Measurements from ENCODE around the gene HOXB7. TPM values are rescaled to one million over a fixed set of nuclear protein-coding genes. Genes with fewer than 3 reads are reported as not detected.
A peak's percentile ranks its signal among the peaks of the same experiment; 100 is the strongest.

The HOXB7 gene
- total RNA-seq, 1 donor from 2014 or later: 0.16 TPM

DNA sequence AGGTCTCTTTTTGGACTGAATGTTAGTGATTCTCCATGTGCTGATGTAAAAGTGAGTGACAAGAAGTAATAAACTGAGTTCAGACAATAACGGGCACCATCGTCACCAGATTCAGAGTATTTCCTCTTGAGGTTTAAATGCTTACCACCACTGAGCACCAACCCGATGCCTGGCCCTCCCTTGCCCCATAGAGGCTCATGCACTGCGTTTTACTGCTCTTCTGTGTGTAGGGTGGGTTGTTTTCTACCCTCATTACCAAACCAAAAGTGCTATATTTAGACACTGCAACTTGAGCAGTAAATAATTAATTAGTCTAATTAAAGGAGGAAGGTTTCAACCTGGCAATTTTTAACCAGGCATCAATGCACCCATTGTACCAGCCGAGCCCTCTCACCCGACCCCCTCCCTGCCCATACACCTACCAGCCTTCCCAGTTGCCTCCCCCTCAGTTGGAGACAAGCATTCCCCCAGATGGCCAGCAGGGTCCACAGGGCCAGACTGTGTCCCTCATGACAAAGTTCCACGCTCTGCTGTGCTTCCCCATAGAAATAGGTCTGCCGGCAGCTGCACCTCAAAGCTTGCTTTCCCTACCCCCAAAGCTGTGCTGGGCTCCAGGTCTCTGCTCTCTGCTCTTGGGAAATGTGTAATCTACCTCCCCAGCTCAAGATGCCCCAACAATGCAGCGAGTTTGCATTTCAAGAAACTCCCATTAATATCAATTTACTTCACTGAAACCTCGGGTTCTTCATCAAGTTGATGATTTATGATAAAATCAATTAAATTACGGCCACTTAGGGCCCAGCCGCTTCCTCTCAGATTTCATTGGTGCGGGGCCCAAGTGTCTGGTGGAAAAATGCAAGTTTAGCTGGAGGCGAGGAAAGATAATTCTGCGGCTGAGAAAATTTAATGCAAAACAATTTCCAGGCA, 48.7 kb downstream of the HOXB7 start:
- peaks cover 99% of the 10 kb centered on the region for H3K27me3 ChIP-seq (ENCODE audit: low read depth)
- intact Hi-C loops (cut with micrococcal nuclease): no loop called here

DNA sequence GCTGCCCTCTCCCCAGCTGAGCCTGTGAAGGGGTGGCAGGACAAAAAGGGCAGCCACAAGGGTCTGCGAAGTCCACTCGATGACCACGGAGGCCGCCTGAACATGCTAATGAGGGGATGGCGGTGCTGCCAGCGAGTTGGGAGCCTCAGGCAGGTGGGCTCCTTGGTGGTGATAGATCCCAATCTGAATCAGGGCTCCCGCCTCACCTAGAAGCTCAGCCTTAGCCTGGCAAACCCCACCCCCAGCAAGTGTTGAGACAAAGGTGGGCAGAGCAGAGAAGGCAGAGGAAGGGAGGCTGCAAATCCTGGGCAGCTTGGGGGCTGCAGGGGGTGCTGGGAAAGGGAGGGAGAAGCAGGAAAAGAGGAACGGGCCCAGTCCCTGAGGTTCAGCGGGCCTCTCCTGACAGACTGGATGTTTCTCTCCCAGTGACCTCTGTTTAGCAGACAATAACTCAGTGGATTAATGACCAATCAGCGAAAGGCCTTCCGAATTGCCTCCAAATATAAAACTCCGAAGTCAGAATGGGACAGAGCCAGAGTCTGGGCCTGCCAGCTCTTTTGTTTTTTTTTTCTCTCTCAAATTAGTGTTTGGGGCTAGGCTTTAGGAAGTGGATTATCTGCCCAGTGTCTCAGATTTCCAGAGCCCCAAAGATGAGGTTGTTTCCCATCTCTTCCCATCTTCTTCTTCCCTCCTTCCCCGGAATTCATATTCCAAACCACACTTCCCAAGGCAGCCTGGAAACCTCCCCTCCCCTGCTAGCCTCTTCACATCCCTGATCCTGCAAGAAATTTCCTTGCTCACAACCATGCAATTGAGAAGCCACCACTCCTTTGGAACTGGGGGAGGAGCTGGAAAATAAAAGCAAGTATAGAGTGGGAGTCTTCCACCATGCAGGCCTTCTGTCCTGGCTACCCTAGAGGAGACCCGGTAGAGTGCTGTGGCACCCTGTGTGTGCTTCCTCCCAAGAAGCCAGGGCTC, 50.7 kb downstream of the HOXB7 start:
- H3K4me3 ChIP-seq: no peak overlapping the region
- intact Hi-C loops (cut with micrococcal nuclease): no loop called here
- H3K4me1 ChIP-seq: peaks cover 20% of the 10 kb centered on the region
- peaks cover 99% of the 10 kb centered on the region for H3K27me3 ChIP-seq (ENCODE audit: low read depth)
- DNase-seq: no peak
- TF ChIP-seq, protein P1, sequence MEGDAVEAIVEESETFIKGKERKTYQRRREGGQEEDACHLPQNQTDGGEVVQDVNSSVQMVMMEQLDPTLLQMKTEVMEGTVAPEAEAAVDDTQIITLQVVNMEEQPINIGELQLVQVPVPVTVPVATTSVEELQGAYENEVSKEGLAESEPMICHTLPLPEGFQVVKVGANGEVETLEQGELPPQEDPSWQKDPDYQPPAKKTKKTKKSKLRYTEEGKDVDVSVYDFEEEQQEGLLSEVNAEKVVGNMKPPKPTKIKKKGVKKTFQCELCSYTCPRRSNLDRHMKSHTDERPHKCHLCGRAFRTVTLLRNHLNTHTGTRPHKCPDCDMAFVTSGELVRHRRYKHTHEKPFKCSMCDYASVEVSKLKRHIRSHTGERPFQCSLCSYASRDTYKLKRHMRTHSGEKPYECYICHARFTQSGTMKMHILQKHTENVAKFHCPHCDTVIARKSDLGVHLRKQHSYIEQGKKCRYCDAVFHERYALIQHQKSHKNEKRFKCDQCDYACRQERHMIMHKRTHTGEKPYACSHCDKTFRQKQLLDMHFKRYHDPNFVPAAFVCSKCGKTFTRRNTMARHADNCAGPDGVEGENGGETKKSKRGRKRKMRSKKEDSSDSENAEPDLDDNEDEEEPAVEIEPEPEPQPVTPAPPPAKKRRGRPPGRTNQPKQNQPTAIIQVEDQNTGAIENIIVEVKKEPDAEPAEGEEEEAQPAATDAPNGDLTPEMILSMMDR (IDR thresholded peaks at IDR 0.05; ENCODE audit: borderline replicate concordance): no peak
- no peaks in the 10 kb centered on the region for H3K36me3 ChIP-seq
- no peaks in the 10 kb centered on the region for H3K9me3 ChIP-seq (replicated peaks)
- no peak overlapping the region for H3K27ac ChIP-seq (replicated peaks)

More for the DNA sequence above, 48.7 kb downstream of the HOXB7 start:
- Histone ChIP-seq H3K4me3 (no peak overlapping the region), H3K36me3 (no peaks in the 10 kb centered on the region), H3K9me3 (replicated peaks) (no peaks in the 10 kb centered on the region), H3K4me1 (peaks cover 20% of the 10 kb centered on the region), H3K27ac (replicated peaks) (no peak overlapping the region)
- TF ChIP-seq, protein P1 (IDR thresholded peaks at IDR 0.05; ENCODE audit: borderline replicate concordance): peak; percentile 8
- DNase-seq: no peak

DNA sequence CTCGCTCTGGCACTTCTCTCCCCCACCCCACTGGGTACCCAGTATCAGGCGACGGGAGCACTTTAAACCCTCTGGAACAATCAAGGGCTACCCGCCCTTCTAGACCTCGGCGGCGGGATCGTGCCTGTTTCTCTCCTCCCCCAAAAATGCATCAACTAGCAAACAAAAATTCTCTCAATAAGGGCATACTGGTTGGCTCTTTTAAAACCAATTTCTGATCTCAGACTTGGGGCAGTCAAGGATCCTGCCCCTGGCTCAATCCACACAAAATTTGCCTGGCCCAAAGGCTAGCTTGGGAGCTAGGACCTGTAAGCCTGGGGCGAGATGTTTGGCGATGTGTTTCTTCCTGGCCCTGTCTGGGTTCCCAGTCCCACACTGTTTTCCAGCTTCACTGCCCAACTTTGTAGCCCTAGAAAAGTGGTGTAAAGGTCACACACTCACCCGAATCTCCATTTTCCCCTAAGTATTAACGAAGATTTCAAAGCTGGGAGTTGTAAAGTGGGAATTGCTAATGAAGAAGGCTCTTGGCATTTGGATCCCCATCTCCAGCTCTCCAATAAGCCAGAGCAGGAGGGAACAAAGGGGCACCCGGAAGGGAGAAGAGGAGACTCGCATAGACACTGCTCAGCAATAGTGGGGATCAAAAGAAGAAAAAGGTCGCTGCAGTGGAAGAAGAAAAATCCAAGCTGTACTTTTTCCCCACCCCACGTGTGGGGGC, 51.5 kb downstream of the HOXB7 start:
- no peaks in the 10 kb centered on the region for H3K36me3 ChIP-seq
- DNase-seq: no peak
- no peak overlapping the region for H3K27ac ChIP-seq (replicated peaks)
- H3K4me3 ChIP-seq: no peak overlapping the region
- peaks cover 99% of the 10 kb centered on the region for H3K27me3 ChIP-seq (ENCODE audit: low read depth)
- peaks cover 22% of the 10 kb centered on the region for H3K4me1 ChIP-seq
- intact Hi-C loops (cut with micrococcal nuclease): no loop called here
- TF ChIP-seq, protein P1 (IDR thresholded peaks at IDR 0.05; ENCODE audit: borderline replicate concordance): no peak
- no peaks in the 10 kb centered on the region for H3K9me3 ChIP-seq (replicated peaks)

DNA sequence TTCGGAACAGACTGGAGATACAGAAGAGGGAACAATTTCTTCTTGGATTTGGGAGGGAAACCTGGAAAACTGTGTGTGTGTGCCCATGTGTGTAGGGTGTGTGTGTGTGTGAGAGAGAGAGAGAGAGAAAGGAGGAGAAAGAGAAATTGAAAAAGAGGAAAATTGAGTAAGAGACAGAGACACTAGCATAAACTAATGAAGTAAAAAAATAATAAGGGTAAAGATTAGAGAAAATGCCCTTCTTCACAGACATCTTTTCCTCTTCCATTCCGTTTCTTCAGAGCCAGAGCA, 52.0 kb downstream of the HOXB7 start:
- DNase-seq: no peak
- Histone ChIP-seq H3K4me3 (no peak overlapping the region), H3K27me3 (ENCODE audit: low read depth) (peaks cover 99% of the 10 kb centered on the region), H3K9me3 (replicated peaks) (no peaks in the 10 kb centered on the region), H3K4me1 (peaks cover 22% of the 10 kb centered on the region), H3K36me3 (no peaks in the 10 kb centered on the region), H3K27ac (replicated peaks) (no peak overlapping the region)
- TF ChIP-seq, protein P1 (IDR thresholded peaks at IDR 0.05; ENCODE audit: borderline replicate concordance): no peak
- intact Hi-C loops (cut with micrococcal nuclease): no loop called here

Measured in left ventricle myocardium inferior (tissue), 1 donor.